NCI-H1092 (cell line): ENCODE results near the gene PIK3C2B.
"Not testable (repeated sequence)": the region's sequence is repeated elsewhere in the genome, so short reads cannot be mapped to it uniquely, and the experiment has no call there.

Experiments
- DNase-seq: peaks from one replicate; lab custom pipeline; 2025; lab: John Stamatoyannopoulos, UW

The PIK3C2B gene

GRCh38 chr1:204494281-204495077, at the start of gene PIK3C2B:
Gene PIK3C2B, minus strand, starts transcription at chr1:204494805. Its CDS starts 25,003 bp downstream, at chr1:204469802.
- peak; percentile 79 for DNase-seq

DNA sequence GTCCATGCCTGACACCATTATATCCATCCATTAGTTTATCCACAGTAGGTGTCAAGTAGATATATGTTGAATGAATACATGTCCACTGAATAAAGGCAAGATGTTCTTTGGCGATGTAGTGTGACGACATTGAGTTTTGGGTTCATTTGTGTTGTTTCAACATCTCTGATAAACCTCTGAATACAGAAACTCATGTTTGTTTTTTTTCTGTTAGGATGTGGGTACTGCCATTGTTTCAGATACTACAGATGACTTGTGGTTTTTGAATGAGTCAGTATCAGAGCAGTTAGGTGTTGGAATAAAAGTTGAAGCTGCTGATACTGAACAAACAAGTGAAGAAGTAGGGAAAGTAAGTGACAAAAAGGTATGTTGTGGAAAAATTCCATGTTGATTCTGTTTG, 49.7 kb upstream of the PIK3C2B start:
- no peak for DNase-seq

DNA sequence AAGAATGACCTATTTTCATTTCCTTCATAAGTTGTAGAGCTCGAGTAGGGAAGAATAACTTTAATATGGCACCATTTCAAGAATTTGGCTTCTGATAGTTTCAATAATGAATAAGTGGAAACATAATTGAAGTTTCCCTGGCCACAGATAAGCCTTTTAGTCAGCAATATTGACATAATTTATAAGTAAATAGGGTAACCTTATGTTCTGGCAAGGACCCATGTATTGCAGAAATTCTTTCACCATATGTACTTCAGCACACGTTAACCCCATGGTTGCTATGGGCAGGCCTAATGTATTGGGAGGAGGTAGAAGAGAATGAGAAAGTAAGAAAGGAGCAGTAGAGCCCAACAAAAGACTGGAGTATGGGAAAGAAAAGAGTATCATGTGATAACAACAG, 47.0 kb upstream of the PIK3C2B start:
- DNase-seq = no peak

DNA sequence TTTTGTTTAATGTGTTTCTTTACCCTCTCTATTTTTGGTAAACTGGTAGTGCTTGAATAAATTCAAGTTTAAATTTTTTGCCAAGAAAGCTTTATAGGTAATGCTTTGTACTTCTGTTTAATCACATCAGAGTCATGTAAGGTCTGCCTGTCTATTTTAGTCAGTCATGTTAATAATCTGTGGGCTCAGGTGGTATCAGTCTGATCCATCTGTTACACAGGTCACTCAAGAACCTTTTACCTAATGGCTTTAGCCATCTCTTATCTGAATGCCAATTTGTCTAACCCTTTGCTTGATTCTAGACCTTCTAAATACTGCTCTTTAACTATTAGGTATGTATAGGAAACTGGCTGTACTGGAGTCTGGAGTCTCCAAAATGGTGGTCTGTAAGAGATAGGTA, 38.2 kb upstream of the PIK3C2B start:
- DNase-seq = no peak

DNA sequence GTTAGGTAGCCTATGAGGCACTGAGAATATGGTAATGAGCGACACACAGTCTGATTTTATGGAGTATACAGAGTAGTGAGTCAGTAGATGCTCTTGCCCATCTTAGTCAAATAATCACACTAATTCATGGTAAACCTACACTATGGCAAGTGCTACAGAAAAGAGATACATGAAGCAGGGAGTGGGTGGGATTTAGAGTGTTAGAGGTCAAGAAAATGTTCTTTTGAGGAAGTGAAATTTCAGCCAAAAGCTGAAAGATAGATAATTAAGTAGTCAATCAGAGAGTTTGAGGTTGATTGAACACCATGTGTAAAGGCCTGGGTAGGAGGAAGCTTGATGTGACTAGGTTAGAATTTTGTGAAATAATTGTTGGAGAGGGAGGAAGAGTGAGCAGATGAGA, 36.3 kb upstream of the PIK3C2B start:
- DNase-seq = no peak

- DNase-seq = no peak
These were observed 34.8 kb upstream of the PIK3C2B start for GRCh38 chr1:204529371-204529895.

DNA sequence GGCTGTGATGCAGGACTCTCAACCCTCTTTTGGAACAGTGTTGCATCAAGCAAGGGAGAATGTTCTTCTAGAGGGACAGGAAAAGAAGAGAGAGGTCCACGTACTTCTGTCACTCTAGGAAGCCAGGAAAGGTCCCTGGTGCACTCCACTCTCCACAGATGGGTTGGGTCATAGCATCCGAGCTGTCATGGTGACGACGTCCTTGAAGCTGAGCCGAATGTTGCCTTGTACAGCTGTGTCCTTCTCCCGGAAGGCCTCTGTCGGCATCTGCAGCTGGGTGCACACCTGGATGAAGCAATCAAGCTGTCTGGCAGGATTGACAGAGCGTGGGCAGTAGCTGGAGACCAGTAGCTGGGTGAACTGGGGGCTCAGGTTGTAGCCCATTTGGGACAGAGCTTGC, 34.1 kb upstream of the PIK3C2B start:
- DNase-seq = no peak

DNA sequence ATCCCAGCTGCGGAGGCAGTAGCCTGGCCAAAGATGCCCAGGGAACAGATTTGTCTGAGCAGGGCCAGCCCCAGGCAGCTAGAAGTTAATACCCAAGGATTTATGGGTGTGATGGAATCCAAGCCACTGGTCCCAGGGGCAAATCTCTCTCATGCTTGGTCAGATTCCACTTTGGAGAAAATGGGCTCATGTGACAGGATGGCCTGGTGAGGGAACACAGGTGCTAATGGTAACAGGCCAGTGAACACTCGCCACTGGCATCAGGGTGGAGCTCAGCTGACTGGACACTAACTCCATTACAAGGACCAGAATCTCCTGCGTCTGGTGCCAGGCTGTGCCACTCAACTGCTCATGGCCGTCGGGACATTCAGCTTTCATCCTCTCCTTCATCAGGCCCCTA, 33.6 kb upstream of the PIK3C2B start:
- DNase-seq = no peak

GRCh38 chr1:204524986-204525385, 30.4 kb upstream of the PIK3C2B start:
- no peak for DNase-seq

DNA sequence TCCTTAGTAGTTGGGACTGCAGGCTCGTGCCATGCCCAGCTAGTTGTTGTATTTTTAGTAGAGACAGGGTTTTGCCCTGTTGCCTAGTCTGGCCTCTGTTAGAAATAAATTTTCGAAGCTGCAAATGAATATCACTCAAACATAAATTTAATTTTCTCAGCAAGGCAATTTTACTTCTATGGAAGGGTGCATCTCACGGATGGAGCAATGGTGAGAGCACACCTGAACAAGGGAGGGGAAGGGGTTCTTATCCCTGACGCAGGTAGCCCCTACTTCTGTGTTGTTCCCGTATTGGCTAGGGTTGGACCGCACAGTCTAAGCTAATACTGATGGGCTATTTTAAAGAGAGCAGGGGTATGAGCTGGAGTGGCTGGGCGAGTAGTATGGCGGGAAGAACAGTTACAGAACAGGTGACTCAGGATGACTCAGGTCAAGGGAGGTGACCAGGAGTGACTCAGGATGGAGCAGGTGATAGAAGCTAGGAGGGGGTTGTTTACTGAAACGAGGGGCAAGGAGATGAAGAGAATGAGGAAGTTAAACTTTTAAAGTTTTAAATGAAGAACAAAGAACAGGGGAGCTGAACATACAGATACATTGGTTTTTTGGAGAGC, 29.1 kb upstream of the PIK3C2B start:
- no peak for DNase-seq

DNA sequence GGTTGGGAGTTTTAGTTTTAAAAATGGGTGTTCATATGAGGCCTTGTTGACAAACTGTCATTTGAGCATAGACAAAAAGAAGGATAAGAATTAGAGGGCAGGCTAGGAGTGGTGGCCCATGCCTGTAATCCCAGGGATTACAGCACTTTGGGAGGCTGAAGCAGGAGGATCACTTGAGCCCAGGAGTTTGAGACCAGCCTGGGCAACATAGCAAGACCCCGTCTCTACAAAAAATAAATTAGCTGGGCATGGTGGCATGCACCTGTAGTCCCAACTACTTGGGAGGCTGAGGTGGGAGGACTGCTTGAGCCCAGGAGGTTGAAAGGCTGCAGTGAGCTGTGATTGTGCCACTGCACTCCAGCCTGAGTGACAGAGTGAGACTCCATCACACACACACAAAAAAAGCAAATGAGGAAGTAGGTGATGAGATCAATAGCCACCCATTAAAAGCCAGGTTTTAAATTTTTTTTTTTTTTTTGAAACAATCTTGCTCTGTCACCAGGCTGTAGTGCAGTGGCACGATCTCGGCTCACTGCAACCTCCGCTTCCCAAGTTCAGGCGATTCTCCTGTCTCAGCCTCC, 27.4 kb upstream of the PIK3C2B start:
- not testable (repeated sequence) for DNase-seq

DNA sequence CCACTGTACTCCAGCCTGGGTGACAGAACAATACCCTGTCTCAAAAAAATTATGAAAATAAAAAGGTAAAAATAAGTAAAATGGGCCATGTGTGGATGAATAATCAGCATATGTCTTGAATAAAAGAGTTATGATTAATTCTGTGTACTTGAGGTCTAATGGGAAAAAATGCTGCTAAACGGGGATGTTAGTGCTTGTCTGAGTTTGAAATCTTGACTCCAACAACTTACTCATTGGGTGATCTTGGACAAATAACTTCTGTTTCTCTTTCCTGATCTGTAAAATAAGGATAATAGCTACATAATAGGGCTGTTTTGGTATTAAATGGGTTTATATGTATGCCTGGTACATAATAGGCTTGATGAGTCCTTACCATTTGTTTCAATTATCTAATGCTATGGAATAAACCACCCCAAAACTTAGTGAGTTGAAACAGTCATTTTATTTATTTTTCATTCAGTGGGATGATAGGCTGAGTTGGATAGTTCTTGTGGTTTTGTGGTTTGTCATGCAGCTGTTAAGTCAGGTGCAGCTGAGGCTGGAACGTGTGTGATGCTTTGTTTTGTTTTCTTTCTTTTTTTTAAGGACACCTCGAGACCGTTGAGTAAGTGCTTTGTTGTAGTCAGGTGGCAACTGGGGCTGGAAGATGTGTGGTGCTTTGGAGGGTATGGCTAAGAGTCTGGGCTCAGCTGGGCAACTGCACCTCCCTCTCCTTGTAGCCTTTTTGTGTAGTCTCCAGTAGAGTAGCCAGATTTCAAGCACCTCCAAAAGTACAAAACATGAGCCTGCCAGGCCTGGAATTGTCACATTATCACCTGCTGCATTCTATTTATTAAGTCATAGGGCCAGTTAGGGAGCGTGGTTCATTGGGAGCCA, 26.5 kb upstream of the PIK3C2B start:
- DNase-seq = no peak

DNA sequence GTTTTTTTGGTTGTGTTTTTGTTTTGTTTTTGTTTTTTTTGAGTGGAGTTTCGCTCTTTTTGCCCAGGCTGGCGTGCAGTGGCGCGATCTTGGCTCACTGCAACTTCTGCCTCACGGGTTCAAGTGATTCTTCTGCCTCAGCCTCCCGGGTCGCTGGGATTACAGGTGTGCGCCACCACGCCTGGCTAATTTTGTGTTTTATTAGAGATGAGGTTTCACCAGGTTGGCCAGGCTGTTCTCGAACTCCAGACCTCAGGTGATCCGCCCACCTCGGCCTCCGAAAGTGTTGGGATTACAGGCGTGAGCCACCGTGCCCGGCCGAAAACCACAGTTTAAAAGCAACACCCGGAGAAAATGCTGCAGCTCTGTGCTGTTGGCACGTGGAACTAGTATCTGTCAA, 22.8 kb upstream of the PIK3C2B start:
- DNase-seq = not testable (repeated sequence)

DNA sequence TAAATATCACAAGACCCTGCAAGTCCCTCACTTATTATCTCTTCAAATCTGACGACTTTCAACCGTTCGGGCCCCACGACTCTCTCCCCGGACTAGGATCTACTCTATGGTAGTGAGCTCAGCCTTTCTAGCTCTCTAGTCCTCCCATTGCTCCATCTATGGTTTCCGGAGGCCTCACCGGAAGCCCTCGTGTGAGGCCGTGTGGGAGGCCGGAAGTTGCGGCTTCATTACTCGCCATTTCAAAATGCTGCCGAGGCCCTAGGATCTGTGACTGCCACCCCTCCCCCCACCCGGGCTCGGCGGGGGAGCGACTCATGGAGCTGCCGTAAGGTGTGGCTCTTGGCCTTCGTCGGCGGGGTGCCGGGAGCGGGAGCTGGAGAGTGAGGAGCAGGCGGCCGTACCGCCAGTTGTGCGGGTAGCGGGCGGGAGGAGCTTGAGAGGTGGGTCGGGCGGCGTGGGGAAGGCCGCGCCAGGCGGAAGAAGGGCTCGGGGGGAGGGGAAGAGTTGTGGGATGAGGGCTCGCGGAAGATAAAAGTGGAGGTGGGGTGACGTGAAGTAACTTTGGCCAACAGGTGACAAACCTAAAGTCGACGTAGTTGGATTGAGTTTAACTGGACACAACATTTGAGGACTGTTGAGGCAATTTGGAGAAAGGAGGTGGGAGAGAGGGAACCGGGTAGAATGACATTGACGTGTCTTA, 21.7 kb upstream of the PIK3C2B start, which contains the start of gene MDM4:
MDM4 (plus strand) TSS at position 227 of the 700 bp plus-strand sequence. CDS start 9,113 bp downstream, outside the sequence.
- peak; percentile 98 for DNase-seq

DNA sequence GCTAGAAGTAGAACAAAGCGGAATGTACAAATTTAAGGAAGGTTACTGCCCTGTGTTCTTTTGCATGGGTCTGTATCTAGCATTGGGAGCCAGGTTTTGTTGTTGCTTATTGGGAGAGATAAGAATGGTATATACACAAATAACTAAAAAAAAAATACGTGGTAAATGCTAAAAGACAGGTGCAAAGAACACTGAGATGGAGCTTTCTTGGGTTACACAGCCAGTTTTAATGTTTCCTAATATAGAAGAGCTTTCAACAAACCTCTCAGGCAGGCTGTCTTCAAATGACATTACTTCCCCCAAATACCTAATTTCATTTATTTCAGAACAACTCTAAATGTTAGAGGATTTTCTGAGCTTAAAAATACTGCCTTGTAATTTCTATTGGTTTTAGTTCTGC, 20.2 kb upstream of the PIK3C2B start:
- DNase-seq = no peak

DNA sequence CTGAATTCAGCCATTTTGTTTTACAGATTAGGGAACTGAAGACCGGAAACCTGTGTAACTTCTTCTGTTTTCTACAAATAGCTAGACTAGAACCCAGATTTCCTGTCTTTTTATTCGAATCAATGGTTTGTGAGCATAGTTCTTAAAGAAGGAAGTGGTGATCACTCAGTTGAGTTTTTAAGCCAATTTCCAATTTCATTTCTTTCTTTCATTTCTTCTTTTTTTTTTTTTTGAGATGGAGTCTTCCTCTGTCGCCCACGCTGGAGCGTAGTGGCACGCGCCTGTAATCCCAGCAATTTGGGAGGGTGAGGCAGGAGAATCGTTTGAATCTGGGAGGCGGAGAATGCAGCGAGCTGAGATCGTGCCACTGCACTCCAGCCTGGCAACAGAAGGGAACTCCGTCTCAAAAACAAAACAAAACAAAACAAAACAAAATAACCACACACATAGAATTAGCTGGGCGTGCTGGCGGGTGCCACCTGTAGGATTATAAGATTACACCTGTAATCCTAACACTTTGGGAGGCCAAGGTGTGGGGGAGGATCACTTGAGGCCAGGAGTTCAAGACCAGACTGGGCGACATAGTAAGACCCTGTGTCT, 18.6 kb upstream of the PIK3C2B start:
- no peak for DNase-seq

- DNase-seq = no peak
These were observed 16.8 kb upstream of the PIK3C2B start for GRCh38 chr1:204511366-204511765.

GRCh38 chr1:204509186-204509635, 14.6 kb upstream of the PIK3C2B start:
- DNase-seq = no peak

DNA sequence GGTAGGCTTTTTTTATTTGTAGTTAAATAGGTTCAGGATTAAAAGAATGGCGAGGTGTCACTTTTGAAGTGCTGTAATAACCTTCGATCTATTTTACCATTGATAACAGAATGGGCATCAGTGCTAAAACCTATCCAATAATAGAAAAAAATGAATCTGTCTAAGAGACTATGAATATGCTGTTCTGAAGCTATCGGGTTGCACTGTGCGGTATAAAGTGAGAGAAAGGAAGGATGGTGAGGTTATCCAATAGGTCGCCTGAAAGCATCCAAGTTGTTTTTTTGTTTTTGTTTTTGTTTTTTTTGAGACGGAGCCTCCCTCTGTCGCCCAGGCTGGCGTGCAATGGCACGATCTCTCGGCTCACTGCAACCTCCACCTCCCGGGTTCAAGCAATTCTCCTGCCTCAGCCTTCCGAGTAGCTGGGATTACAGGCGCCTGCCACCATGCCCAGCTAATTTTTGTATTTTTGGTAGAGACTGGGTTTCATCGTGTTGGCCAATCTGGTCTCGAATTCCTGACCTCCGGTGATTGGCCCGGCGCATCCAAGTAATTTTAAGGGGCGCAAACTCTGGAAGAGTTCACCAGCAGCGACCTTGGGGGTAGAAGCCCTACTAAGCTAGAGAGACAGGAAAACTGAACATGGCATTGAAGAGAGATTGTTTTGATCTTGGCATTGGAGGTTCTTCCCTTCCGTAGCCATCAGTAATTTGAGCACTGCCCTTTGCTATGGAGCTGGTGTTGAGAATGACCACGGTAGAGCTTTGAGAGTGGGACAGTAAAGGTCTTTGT, 12.9 kb upstream of the PIK3C2B start:
- DNase-seq = peak; percentile 39

DNA sequence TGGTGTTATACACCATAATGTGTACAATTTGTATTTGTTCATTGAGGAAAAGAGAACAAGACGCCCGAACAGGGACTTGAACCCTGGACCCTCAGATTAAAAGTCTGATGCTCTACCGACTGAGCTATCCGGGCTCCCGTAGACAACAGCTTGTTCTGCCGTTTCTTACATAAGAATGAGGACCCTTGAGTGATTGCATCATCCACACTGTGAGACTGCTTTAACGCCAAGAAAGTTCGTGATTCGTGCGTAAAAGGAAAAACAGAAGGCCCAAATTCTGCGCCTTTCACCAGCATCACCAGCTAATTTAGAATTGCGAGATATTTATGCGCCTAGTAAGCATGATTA, 12.3 kb upstream of the PIK3C2B start:
- DNase-seq = peak; percentile 94
